Right lobe of liver (tissue), 6 donors: ENCODE measurements around the gene ATCAY. TPM values are rescaled to one million over a fixed set of nuclear protein-coding genes. Genes with fewer than 3 reads are reported as not detected.

Experiments
- ATAC-seq, 4 donors: fragments of 200-7000 bp; cut with Tn5 transposase; one replicate each; pipeline ENCODE4 v1.9.1; 2020; ENCODE audit warnings: mild to moderate bottlenecking in 4 of 4, moderate library complexity in 4 of 4
- DNase-seq, 3 donors: peaks; one replicate each; pipeline ENCODE4 v3.0.0-alpha.2; 2020
- H3K27ac ChIP-seq, 3 donors: fragments of 200-600 bp; one replicate each; pipeline ENCODE4 v1.8.0; 2022
- H3K27me3 ChIP-seq, 2 donors: fragments of 200-600 bp; one replicate each; pipeline ENCODE4 v1.8.0; 2022
- H3K36me3 ChIP-seq, 4 donors: fragments of 200-600 bp; sonication (generic) in 1 of 4; one replicate each; pipeline versions ENCODE4 v1.5.1 to v1.8.0; 2017 to 2022; ENCODE audit warnings: control low read depth in 1 of 4
- H3K4me1 ChIP-seq, 4 donors: fragments of 200-600 bp; sonication (generic) in 1 of 4; one replicate each; pipeline versions ENCODE4 v1.5.1 to v1.8.0; 2017 to 2022; ENCODE audit warnings: control low read depth in 1 of 4
- H3K4me3 ChIP-seq, 3 donors: fragments of 200-600 bp; one replicate each; pipeline ENCODE4 v1.8.0; 2022
- H3K9me3 ChIP-seq, 4 donors: fragments of 200-600 bp; sonication (generic) in 1 of 4; one replicate each; pipeline versions ENCODE4 v1.5.1 to v1.8.0; 2017 to 2022; ENCODE audit warnings: control low read depth in 1 of 4
- POLR2A ChIP-seq: fragments of 450-650 bp; IDR thresholded peaks from one replicate; pipeline ENCODE4 v1.6.1; 2017; ENCODE audit warnings: antibody characterized with exemption, mild to moderate bottlenecking
- WGBS: methylation state at CpG from one replicate; pipeline ENCODE4 v1.1.6; 2018; ENCODE audit warnings: low coverage, low lambda C conversion rate; ENCODE audit not compliant: insufficient coverage; ENCODE audit errors: missing lambda C conversion rate; 5-methylcytosine and 5-hydroxymethylcytosine counted together
- intact Hi-C, 2 donors: fragments of 100-400 bp; cut with DNase I; formaldehyde crosslinking; loops; one replicate each; pipeline versions ENCODE4 v1.11.2 to v1.14.1; 2022
- total RNA-seq, 6 experiments: library from RNA; depleted of rRNA in 2 of 6; stranded (reverse); fragments of >200 nt in 2 of 6; fragmentation: NEBNext Ultra II Directional in 3 of 6; extraction: Animal tissue kit (Norgen Biotek cat#: 25700) in 3 of 6; gene quantifications; one replicate each; pipeline versions ENCODE4 v1.1.0 to v1.2.4, GENCODE V29; 2016 to 2023
- TF ChIP-seq, protein P1 (sequence below), 4 donors: fragments of 200-600 bp in 3 of 4; fragments of 450-650 bp in 1 of 4; IDR thresholded peaks; one replicate each; pipeline versions ENCODE4 v1.5.1 to v1.8.0; 2016 to 2022; ENCODE audit warnings: antibody characterized with exemption in 4 of 4, mild to moderate bottlenecking in 2 of 4
- donor health status: DM: no; HTN: yes; CAD: no.
- donor health status: DM: no; HTN: no; CAD: no.
- donor health status: DM: no; HTN: no; CAD: no.
- donor health status: DM: no; HTN: yes; CAD: no.
- donor health status: DM: no; HTN: yes; CAD: no.

Gene ATCAY
- total RNA-seq, 6 experiments from 2014 or later = not detected

DNA sequence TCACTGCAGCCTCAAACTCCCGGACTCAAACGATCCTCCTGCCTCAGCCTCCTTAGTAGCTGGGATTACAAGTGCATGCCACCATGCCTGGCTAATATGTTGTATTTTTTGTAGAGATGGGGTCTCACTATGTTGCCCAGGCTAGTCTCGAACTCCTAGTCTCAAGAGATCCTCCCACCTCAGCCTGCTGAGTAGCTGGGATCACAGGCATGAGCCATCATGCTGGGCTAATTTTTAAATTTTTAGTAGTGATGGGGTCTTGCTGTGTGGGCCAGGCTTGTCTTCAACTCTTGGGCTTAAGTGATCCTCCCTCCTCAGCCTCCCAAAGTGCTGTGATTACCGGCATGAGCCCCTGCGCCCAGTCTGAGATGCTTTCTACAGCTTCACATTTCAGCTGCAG is 15.3 kb downstream of the ATCAY start:
- Histone ChIP-seq H3K4me3 (no peak overlapping the region), H3K9me3 (no peaks in the 10 kb centered on the region), H3K27me3 (no peaks in the 10 kb centered on the region), H3K4me1 (no peaks in the 10 kb centered on the region), H3K27ac (no peak overlapping the region), H3K36me3 (no peaks in the 10 kb centered on the region)
- WGBS = no CpG with 5 or more reads among the region's 5 CpGs
- TF ChIP-seq, protein P1, sequence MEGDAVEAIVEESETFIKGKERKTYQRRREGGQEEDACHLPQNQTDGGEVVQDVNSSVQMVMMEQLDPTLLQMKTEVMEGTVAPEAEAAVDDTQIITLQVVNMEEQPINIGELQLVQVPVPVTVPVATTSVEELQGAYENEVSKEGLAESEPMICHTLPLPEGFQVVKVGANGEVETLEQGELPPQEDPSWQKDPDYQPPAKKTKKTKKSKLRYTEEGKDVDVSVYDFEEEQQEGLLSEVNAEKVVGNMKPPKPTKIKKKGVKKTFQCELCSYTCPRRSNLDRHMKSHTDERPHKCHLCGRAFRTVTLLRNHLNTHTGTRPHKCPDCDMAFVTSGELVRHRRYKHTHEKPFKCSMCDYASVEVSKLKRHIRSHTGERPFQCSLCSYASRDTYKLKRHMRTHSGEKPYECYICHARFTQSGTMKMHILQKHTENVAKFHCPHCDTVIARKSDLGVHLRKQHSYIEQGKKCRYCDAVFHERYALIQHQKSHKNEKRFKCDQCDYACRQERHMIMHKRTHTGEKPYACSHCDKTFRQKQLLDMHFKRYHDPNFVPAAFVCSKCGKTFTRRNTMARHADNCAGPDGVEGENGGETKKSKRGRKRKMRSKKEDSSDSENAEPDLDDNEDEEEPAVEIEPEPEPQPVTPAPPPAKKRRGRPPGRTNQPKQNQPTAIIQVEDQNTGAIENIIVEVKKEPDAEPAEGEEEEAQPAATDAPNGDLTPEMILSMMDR (IDR thresholded peaks at IDR 0.05) = no peak
- TF ChIP-seq POLR2A = no peak
- DNase-seq (no peak), ATAC-seq (no peak)
- intact Hi-C loops = no loop called here

DNA sequence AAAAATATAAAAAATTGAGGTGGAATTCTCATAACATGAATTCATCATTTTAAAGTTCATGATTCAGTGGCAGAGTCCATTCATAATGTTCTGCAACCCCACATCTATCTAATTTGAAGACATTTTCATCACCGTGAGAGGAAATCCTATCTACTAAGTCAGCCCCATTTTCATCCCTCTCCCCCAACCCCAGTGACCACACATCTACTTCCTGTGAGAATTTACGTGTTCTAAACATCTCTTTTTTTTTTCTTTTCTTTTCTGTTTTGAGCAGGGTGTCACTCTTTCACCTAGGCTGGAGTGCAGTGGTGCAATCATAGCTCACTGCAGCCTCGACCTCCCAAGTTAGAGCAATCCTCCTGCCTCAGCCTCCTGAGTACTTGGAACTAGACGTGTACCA is 17.5 kb downstream of the ATCAY start:
- TF ChIP-seq, protein P1 (IDR thresholded peaks at IDR 0.05) = no peak
- no peak for TF ChIP-seq POLR2A
- Histone ChIP-seq H3K4me1 (no peaks in the 10 kb centered on the region), H3K27me3 (no peaks in the 10 kb centered on the region), H3K9me3 (no peaks in the 10 kb centered on the region), H3K4me3 (no peak overlapping the region), H3K27ac (no peak overlapping the region), H3K36me3 (no peaks in the 10 kb centered on the region)
- DNase-seq = no peak
- 45% methylated on average over 4 of the region's 4 CpGs for WGBS
- no peak for ATAC-seq
- intact Hi-C loops = no loop called here

DNA sequence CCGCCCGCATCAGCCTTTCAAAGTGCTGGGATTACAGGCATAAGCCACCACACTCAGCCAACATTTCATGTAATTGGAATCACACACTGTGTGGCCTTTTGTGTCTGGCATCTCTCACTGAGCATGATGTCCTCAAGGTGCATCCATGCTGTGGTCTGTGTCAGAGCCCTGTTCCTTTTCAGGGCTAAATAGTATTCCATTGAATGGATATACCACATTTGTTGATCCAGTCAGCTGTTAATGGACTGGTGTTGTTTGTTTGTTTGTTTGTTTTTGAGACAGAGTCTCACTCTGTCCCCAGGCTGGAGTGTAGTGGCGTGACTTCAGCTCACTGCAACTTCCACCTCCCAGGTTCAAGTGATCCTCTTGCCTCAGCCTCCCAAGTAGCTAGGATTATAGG is 17.9 kb downstream of the ATCAY start:
- TF ChIP-seq, protein P1 (IDR thresholded peaks at IDR 0.05) = no peak
- no peak for TF ChIP-seq POLR2A
- H3K27ac ChIP-seq = no peak overlapping the region
- ATAC-seq (no peak), DNase-seq (no peak)
- H3K27me3 ChIP-seq = no peaks in the 10 kb centered on the region
- WGBS = 92% methylated on average over 2 of the region's 3 CpGs
- H3K36me3 ChIP-seq = no peaks in the 10 kb centered on the region
- H3K4me1 ChIP-seq = no peaks in the 10 kb centered on the region
- no peak overlapping the region for H3K4me3 ChIP-seq
- intact Hi-C loops = no loop called here
- H3K9me3 ChIP-seq = no peaks in the 10 kb centered on the region

DNA sequence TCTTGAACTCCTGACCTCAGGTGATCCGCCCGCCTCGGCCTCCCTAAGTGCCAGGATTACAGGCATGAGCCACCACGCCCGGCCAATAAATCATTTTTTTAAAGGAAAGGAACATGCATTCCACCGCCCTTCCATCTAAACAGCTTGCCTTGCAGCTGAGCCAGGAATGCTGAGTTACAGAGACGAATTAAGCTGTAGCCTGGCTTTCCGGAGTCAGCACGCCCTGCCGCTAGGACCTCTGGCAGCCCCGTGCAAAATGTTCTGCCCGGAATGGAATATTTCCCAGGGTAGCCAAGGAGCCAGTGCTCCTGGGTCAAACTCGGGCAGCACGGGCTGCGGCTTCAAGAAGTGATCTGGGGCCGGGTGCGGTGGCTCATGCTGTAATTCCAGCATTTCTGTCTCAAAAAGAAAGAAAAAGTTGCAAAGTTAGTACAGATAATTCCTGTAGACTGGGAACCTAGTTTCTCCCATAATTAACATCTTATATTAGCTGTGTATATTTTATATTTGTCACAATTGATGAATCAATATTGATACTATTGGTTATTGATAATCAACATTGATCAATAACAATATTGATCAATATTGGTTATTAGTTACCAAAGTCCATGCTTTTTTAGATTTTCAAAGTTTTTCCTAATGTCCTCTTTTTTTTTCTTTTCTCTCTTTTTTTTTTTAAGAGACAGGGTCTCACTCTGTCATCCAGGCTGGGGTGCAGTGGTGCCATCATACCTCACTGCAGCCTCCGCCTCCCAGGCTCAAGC is 19.2 kb downstream of the ATCAY start:
- no peaks in the 10 kb centered on the region for H3K9me3 ChIP-seq
- ATAC-seq (no peak), DNase-seq (no peak)
- no peaks in the 10 kb centered on the region for H3K27me3 ChIP-seq
- intact Hi-C loops = no loop called here
- H3K4me1 ChIP-seq = no peaks in the 10 kb centered on the region
- WGBS = 74% methylated on average over 14 of the region's 18 CpGs
- H3K36me3 ChIP-seq = no peaks in the 10 kb centered on the region
- no peak for TF ChIP-seq POLR2A
- TF ChIP-seq, protein P1 (IDR thresholded peaks at IDR 0.05) = no peak
- no peak overlapping the region for H3K4me3 ChIP-seq
- H3K27ac ChIP-seq = no peak overlapping the region
